Transverse colon (tissue), 3 donors: ENCODE data around the gene PRICKLE1.

Experiments used
- POLR2A ChIP-seq: fragments of 450-650 bp; IDR thresholded peaks from one replicate; pipeline ENCODE4 v1.6.1; 2016; ENCODE audit warnings: antibody characterized with exemption, mild to moderate bottlenecking, moderate library complexity
- TF ChIP-seq, protein P1 (sequence below), 5 experiments: fragments of 200-600 bp in 3 of 5; fragments of 450-650 bp in 2 of 5; sonication (generic) in 3 of 5; IDR thresholded peaks; 1 replicate in 2 of 5; 2 replicates in 3 of 5; pipeline ENCODE4 v1.5.1; 2016 to 2017; ENCODE audit warnings: antibody characterized with exemption in 5 of 5, inconsistent platforms in 3 of 5, mild to moderate bottlenecking in 2 of 5, moderate library complexity in 1 of 5

- TF ChIP-seq, protein P1, sequence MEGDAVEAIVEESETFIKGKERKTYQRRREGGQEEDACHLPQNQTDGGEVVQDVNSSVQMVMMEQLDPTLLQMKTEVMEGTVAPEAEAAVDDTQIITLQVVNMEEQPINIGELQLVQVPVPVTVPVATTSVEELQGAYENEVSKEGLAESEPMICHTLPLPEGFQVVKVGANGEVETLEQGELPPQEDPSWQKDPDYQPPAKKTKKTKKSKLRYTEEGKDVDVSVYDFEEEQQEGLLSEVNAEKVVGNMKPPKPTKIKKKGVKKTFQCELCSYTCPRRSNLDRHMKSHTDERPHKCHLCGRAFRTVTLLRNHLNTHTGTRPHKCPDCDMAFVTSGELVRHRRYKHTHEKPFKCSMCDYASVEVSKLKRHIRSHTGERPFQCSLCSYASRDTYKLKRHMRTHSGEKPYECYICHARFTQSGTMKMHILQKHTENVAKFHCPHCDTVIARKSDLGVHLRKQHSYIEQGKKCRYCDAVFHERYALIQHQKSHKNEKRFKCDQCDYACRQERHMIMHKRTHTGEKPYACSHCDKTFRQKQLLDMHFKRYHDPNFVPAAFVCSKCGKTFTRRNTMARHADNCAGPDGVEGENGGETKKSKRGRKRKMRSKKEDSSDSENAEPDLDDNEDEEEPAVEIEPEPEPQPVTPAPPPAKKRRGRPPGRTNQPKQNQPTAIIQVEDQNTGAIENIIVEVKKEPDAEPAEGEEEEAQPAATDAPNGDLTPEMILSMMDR (IDR thresholded peaks at IDR 0.05), result no peak
- no peak for TF ChIP-seq POLR2A
These were observed 139.3 kb downstream of the PRICKLE1 start for GRCh38 chr12:42450248-42450647.
